CD4-positive, alpha-beta memory T cell (primary cell): ENCODE measurements around the gene TARDBP. TPM values are rescaled to one million over a fixed set of nuclear protein-coding genes. Genes with fewer than 3 reads are reported as not detected.
"Not testable (repeated sequence)": the region's sequence is repeated elsewhere in the genome, so short reads cannot be mapped to it uniquely, and the experiment has no call there.

Experiments used
- CTCF ChIA-PET: fragments of 350-600 bp; sonication (Branson Sonifier 250); formaldehyde crosslinking; loops from one replicate; lab custom pipeline; 2021; ENCODE audit warnings: inconsistent platforms; ENCODE audit not compliant: partially characterized antibody; lab: Charles Lee
- POLR2A ChIA-PET: fragments of 350-600 bp; sonication (Branson Sonifier 250); formaldehyde crosslinking; loops from one replicate; lab custom pipeline; 2021; ENCODE audit not compliant: partially characterized antibody; lab: Charles Lee
- DNase-seq, 5 donors: peaks; one replicate each; pipeline versions ENCODE4 v3.0.0 to v3.0.0-alpha.2; 2020 to 2022; ENCODE audit warnings: mixed read lengths in 1 of 5
- H3K27ac ChIP-seq: one replicate; pipeline ENCODE4 v1.7.0; 2013; ENCODE audit warnings: low read depth, low read length
- H3K27me3 ChIP-seq: 2 replicates; pipeline ENCODE4 v1.7.0; 2013; ENCODE audit warnings: mild to moderate bottlenecking, low read length, moderate library complexity; ENCODE audit not compliant: insufficient read depth
- H3K36me3 ChIP-seq: 2 replicates; pipeline ENCODE4 v1.7.0; 2013; ENCODE audit warnings: mild to moderate bottlenecking, low read length, moderate library complexity; ENCODE audit not compliant: insufficient read depth
- H3K4me1 ChIP-seq: 2 replicates; pipeline ENCODE4 v1.7.0; 2013; ENCODE audit warnings: mild to moderate bottlenecking, low read length, moderate library complexity; ENCODE audit not compliant: insufficient read depth
- H3K4me3 ChIP-seq, 2 donors: one replicate each; pipeline ENCODE4 v1.7.0; 2013; ENCODE audit warnings: low read length in 2 of 2, mild to moderate bottlenecking in 1 of 2
- H3K9me3 ChIP-seq, 2 donors: one replicate each; pipeline ENCODE4 v1.7.0; 2013; ENCODE audit warnings: low read length in 2 of 2, control low read depth in 1 of 2; ENCODE audit not compliant: control insufficient read depth in 1 of 2
- H3K27ac Mint-ChIP-seq, 7 donors: one replicate each; pipeline ENCODE4 v1.8.0; 2020 to 2021; ENCODE audit warnings: mixed read lengths in 7 of 7, mild to moderate bottlenecking in 6 of 7, inconsistent platforms in 3 of 7, moderate library complexity in 3 of 7
- H3K27me3 Mint-ChIP-seq, 2 donors: one replicate each; pipeline ENCODE4 v1.8.0; 2020 to 2021; ENCODE audit warnings: mixed read lengths in 2 of 2
- H3K36me3 Mint-ChIP-seq, 2 donors: one replicate each; pipeline ENCODE4 v1.8.0; 2020 to 2021; ENCODE audit warnings: mixed read lengths in 2 of 2, inconsistent platforms in 1 of 2, mild to moderate bottlenecking in 1 of 2
- H3K4me1 Mint-ChIP-seq, 4 donors: one replicate each; pipeline ENCODE4 v1.8.0; 2020 to 2021; ENCODE audit warnings: mixed read lengths in 4 of 4, mild to moderate bottlenecking in 1 of 4
- H3K4me3 Mint-ChIP-seq, 8 donors: one replicate each; pipeline ENCODE4 v1.8.0; 2020 to 2021; ENCODE audit warnings: mixed read lengths in 8 of 8, mild to moderate bottlenecking in 7 of 8, moderate library complexity in 6 of 8, inconsistent platforms in 3 of 8
- H3K9me3 Mint-ChIP-seq, 8 donors: one replicate each; pipeline ENCODE4 v1.8.0; 2020 to 2021; ENCODE audit warnings: mixed read lengths in 8 of 8, mild to moderate bottlenecking in 5 of 8, inconsistent platforms in 3 of 8, moderate library complexity in 1 of 8
- intact Hi-C: fragments of 100-400 bp; cut with micrococcal nuclease; formaldehyde crosslinking; loops from one replicate; pipeline ENCODE4 v1.15.1; 2023
- polyA plus RNA-seq, 2 donors: library from polyadenylated mRNA; unstranded; fragments of 300-500 nt; fragmentation: Illumina TruSeq; gene quantifications; one replicate each; pipeline ENCODE4 v1.2.3, GENCODE V29; 2021
- total RNA-seq, 2 experiments: library from RNA; stranded (reverse); gene quantifications; one replicate each; pipeline ENCODE4 v1.2.3, GENCODE V29; 2021

The TARDBP gene
- total and polyA plus RNA-seq, 4 experiments from 2014 or later: 54.0 to 195 (median 147) TPM

DNA sequence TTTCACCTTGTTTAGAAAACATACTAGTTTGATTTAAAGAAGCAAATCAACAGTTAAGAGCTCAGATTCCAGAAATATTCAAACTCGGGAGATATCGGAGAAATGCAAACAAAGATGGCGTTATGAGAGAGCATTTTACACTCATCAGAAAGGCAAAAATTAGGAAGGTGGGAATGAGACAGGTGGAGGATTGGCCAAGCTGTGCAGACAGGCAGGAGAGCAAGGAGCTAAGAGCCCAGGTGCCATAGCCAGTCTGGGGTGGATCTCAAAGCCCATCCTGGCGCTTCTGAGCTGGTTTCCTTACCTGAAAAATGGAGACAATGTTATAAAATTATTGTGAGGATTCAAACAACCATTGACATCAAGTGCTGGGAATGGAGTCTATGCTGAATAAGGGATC is 19.6 kb upstream of the TARDBP start:
- no peak overlapping the region for H3K4me3 ChIP-seq
- intact Hi-C loops: no loop called here
- H3K4me1 Mint-ChIP-seq: no peaks in the 10 kb centered on the region
- no peaks in the 10 kb centered on the region for H3K36me3 Mint-ChIP-seq
- H3K27ac Mint-ChIP-seq: peak overlapping the region in 1 of 7 donors; percentile 1
- ChIA-PET CTCF (no interaction called here), POLR2A (no interaction called here)
- H3K27me3 Mint-ChIP-seq: peaks cover 0 to under 1% of the 10 kb centered on the region in 2 donors
- H3K9me3 Mint-ChIP-seq: no peaks in the 10 kb centered on the region
- no peaks in the 10 kb centered on the region for H3K36me3 ChIP-seq
- no peaks in the 10 kb centered on the region for H3K4me1 ChIP-seq
- H3K27me3 ChIP-seq: no peaks in the 10 kb centered on the region
- no peak overlapping the region for H3K4me3 Mint-ChIP-seq
- H3K9me3 ChIP-seq: no peaks in the 10 kb centered on the region
- DNase-seq: no peak
- no peak overlapping the region for H3K27ac ChIP-seq

DNA sequence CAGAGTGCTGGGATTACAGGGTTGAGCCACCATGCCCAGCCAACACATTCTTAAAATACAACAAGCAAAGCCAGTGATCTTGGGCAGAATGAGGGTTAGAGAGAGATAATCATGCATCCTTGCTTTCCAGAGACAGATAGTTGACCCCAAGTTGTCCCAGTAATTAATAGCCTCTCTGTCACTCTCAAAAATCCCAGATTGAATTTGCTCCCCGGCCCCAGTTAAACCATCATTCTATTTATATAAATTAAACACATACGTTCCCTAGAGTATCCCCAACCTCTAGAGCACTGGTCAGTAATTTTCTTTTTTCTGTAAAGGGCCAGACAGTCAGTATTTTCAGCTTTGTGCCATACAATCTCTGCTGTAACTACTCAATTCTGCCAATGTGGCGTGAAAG is 16.4 kb upstream of the TARDBP start:
- POLR2A ChIA-PET: no interaction called here
- Histone ChIP-seq H3K4me3 (no peak overlapping the region), H3K36me3 (no peaks in the 10 kb centered on the region), H3K9me3 (no peaks in the 10 kb centered on the region), H3K27ac (no peak overlapping the region), H3K27me3 (no peaks in the 10 kb centered on the region), H3K4me1 (no peaks in the 10 kb centered on the region)
- DNase-seq: no peak
- H3K27me3 Mint-ChIP-seq: no peaks in the 10 kb centered on the region
- CTCF ChIA-PET: no interaction called here
- H3K4me3 Mint-ChIP-seq: no peak overlapping the region
- peaks cover 0 to 8% of the 10 kb centered on the region in 2 donors for H3K36me3 Mint-ChIP-seq
- H3K9me3 Mint-ChIP-seq: peaks cover 0 to 15% (median 12%) of the 10 kb centered on the region in 8 donors
- no peaks in the 10 kb centered on the region for H3K4me1 Mint-ChIP-seq
- intact Hi-C loops: no loop called here
- no peak overlapping the region for H3K27ac Mint-ChIP-seq

DNA sequence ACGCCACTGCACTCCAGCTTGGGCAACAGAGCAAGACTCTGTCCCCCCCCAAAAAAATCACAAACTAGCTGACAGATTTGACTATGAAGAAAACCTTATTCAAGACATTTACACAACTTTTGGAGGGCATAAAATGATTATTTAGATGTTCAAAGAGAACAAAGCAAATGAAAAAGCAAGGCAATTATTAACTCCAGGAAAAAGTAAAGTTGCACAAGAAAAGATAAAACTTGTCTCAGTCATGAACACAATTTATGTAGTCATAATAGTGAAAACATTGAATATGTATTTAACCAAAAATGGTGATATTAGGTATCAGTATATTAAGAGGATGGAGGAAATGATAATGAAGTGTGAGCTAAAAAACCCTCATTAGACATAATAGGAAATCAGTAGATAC is 11.9 kb upstream of the TARDBP start:
- ChIA-PET CTCF (no interaction called here), POLR2A (no interaction called here)
- DNase-seq: no peak
- no peak overlapping the region for H3K4me3 ChIP-seq
- no peak overlapping the region for H3K27ac ChIP-seq
- H3K4me1 ChIP-seq: no peaks in the 10 kb centered on the region
- peaks cover 0 to 15% (median 12%) of the 10 kb centered on the region in 8 donors for H3K9me3 Mint-ChIP-seq
- H3K36me3 ChIP-seq: no peaks in the 10 kb centered on the region
- H3K4me1 Mint-ChIP-seq: no peaks in the 10 kb centered on the region
- H3K9me3 ChIP-seq: no peaks in the 10 kb centered on the region
- H3K27ac Mint-ChIP-seq: no peak overlapping the region
- no peak overlapping the region for H3K4me3 Mint-ChIP-seq
- intact Hi-C loops: no loop called here
- peaks cover 0 to 8% of the 10 kb centered on the region in 2 donors for H3K36me3 Mint-ChIP-seq
- no peaks in the 10 kb centered on the region for H3K27me3 ChIP-seq
- H3K27me3 Mint-ChIP-seq: no peaks in the 10 kb centered on the region

DNA sequence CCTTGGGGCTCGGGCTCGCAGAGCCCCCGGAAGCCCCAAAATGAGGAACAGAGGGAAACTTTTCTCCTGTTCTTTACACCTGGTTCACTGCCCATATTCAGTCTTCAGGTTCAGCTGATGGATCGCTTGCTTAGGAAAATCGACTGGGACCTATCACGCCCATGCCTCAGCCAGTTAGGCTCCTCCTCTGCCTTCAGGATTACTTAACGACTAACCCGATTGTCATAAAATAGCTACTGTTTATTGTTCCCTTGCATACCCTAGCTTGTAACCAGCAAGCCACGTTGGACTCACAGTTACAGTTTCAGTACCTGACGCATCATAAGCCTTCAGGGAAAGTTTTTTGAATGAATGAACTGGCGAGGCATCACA is 692 bp downstream of the TARDBP start:
- ChIA-PET POLR2A (interaction anchor here (1.2 to 3.3 kb wide), 7 partner anchors 12 to 895 kb away, joined by 3 to 25 read pairs (median 4); partner anchors contain the start of genes AGTRAP, EXOSC10, MTOR and SRM), CTCF (no interaction called here)
- Histone ChIP-seq H3K36me3 (peaks cover 35% of the 10 kb centered on the region), H3K27me3 (no peaks in the 10 kb centered on the region), H3K9me3 (no peaks in the 10 kb centered on the region), H3K4me1 (peaks cover 46% of the 10 kb centered on the region), H3K4me3 (peak overlapping the region; percentile 55 to 97), H3K27ac (peak overlapping the region; percentile 98)
- H3K27ac Mint-ChIP-seq: peak overlapping the region; percentile 66 to 98 (median 95)
- H3K27me3 Mint-ChIP-seq: no peaks in the 10 kb centered on the region
- peaks cover 25 to 36% of the 10 kb centered on the region in 2 donors for H3K36me3 Mint-ChIP-seq
- no peak for DNase-seq
- intact Hi-C loops: loop anchor here (2.0 kb wide), 1 partner anchor 48 kb away; the partner anchor contains the start of gene SRM
- no peaks in the 10 kb centered on the region for H3K9me3 Mint-ChIP-seq
- peak overlapping the region; percentile 83 to 94 (median 89) for H3K4me3 Mint-ChIP-seq
- peaks cover 16 to 42% (median 25%) of the 10 kb centered on the region in 4 donors for H3K4me1 Mint-ChIP-seq

DNA sequence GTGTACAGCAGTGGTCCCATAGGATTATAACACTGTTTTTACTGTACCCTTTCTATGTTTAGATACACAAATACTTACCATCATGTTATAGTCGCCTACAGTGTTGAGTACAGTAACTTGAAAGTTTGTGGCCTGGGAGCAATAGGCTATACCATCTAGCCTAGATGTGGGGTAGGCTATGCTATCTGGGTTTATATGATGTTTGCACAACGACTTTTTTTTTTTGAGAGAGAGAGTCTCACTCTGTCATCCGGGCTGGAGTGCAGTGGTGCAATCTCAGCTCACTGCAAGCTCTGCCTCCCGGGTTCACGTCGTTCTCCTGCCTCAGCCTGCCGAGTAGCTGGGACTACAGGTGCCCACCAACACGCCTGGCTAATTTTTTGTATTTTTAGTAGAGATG is 6.9 kb downstream of the TARDBP start:
- DNase-seq, intact Hi-C loops, H3K9me3 ChIP-seq, H3K4me3 ChIP-seq, H3K27me3 Mint-ChIP-seq, H3K9me3 Mint-ChIP-seq, POLR2A ChIA-PET, H3K27me3 ChIP-seq, H3K4me3 Mint-ChIP-seq, H3K27ac ChIP-seq, CTCF ChIA-PET: not testable (repeated sequence)
- peaks cover 28% of the 10 kb centered on the region for H3K4me1 ChIP-seq
- peaks cover 75% of the 10 kb centered on the region for H3K36me3 ChIP-seq
- Mint-ChIP-seq H3K36me3 (peaks cover 57 to 80% of the 10 kb centered on the region in 2 donors), H3K4me1 (peaks cover 27 to 45% (median 37%) of the 10 kb centered on the region in 4 donors), H3K27ac (peak overlapping the region in 1 of 7 donors; percentile 43)

GRCh38 chr1:11019971-11020370 is 7.5 kb downstream of the TARDBP start:
- Mint-ChIP-seq H3K9me3 (no peaks in the 10 kb centered on the region), H3K27me3 (no peaks in the 10 kb centered on the region), H3K27ac (no peak overlapping the region), H3K36me3 (peaks cover 57 to 80% of the 10 kb centered on the region in 2 donors), H3K4me1 (peaks cover 26 to 45% (median 34%) of the 10 kb centered on the region in 4 donors), H3K4me3 (no peak overlapping the region)
- Histone ChIP-seq H3K27ac (no peak overlapping the region), H3K4me3 (no peak overlapping the region), H3K4me1 (peaks cover 22% of the 10 kb centered on the region), H3K27me3 (no peaks in the 10 kb centered on the region), H3K36me3 (peaks cover 75% of the 10 kb centered on the region), H3K9me3 (no peaks in the 10 kb centered on the region)
- CTCF ChIA-PET: interaction anchor here (2.7 kb wide), 1 partner anchor 17 kb away, joined by 6 read pairs; no protein-coding TSS in a partner anchor
- POLR2A ChIA-PET: no interaction called here
- no peak for DNase-seq
- intact Hi-C loops: no loop called here

DNA sequence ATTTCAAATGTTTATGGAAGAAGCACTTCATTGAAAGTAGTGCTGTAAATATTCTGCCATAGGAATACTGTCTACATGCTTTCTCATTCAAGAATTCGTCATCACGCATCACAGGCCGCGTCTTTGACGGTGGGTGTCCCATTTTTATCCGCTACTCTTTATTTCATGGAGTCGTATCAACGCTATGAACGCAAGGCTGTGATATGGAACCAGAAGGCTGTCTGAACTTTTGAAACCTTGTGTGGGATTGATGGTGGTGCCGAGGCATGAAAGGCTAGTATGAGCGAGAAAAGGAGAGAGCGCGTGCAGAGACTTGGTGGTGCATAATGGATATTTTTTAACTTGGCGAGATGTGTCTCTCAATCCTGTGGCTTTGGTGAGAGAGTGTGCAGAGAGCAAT is 10.7 kb downstream of the TARDBP start:
- Mint-ChIP-seq H3K36me3 (peaks cover 54 to 91% of the 10 kb centered on the region in 2 donors), H3K27me3 (no peaks in the 10 kb centered on the region), H3K27ac (peak overlapping the region in 3 of 7 donors; percentile 6 to 79 (median 60)), H3K9me3 (no peaks in the 10 kb centered on the region), H3K4me3 (no peak overlapping the region), H3K4me1 (peaks cover 24 to 36% (median 25%) of the 10 kb centered on the region in 4 donors)
- H3K27ac ChIP-seq: no peak overlapping the region
- no peaks in the 10 kb centered on the region for H3K9me3 ChIP-seq
- DNase-seq: no peak
- peaks cover 64% of the 10 kb centered on the region for H3K36me3 ChIP-seq
- CTCF ChIA-PET: interaction anchor here (1.4 kb wide), 1 partner anchor 13 kb away, joined by 3 read pairs; no protein-coding TSS in a partner anchor
- no peak overlapping the region for H3K4me3 ChIP-seq
- H3K27me3 ChIP-seq: no peaks in the 10 kb centered on the region
- intact Hi-C loops: no loop called here
- no peaks in the 10 kb centered on the region for H3K4me1 ChIP-seq
- POLR2A ChIA-PET: no interaction called here
